Transverse colon (tissue), 4 donors: ENCODE results near the gene TRIML2. TPM values are rescaled to one million over a fixed set of nuclear protein-coding genes. Genes with fewer than 3 reads are reported as not detected.

ENCODE experiments used
- DNase-seq: peaks from one replicate; pipeline ENCODE4 v3.0.0-alpha.2; 2019
- H3K27ac ChIP-seq, 4 donors: fragments of 200-600 bp; sonication (generic); 2 replicates each; pipeline ENCODE4 v1.5.1; 2016 to 2018; ENCODE audit warnings: inconsistent platforms in 4 of 4
- H3K27me3 ChIP-seq: fragments of 200-600 bp; sonication (generic); 2 replicates; pipeline ENCODE4 v1.5.1; 2017; ENCODE audit warnings: inconsistent platforms
- H3K36me3 ChIP-seq, 4 donors: fragments of 200-600 bp; sonication (generic); 2 replicates each; pipeline ENCODE4 v1.5.1; 2017 to 2019; ENCODE audit warnings: inconsistent platforms in 4 of 4
- H3K4me1 ChIP-seq, 4 donors: fragments of 200-600 bp; sonication (generic); 2 replicates each; pipeline ENCODE4 v1.5.1; 2017 to 2020; ENCODE audit warnings: inconsistent platforms in 4 of 4
- H3K4me3 ChIP-seq, 4 donors: fragments of 200-600 bp; sonication (generic); 1 replicate in 1 of 4; 2 replicates in 3 of 4; pipeline versions ENCODE4 v1.5.1 to v1.6.1; 2017 to 2019; ENCODE audit warnings: inconsistent platforms in 4 of 4
- H3K9me3 ChIP-seq, 2 donors: fragments of 200-600 bp; sonication (generic); 2 replicates each; pipeline ENCODE4 v1.5.1; 2017 to 2019; ENCODE audit warnings: inconsistent platforms in 2 of 2
- CTCF ChIP-seq, 5 experiments: fragments of 200-600 bp in 3 of 5; fragments of 450-650 bp in 2 of 5; sonication (generic) in 3 of 5; IDR thresholded peaks; 1 replicate in 2 of 5; 2 replicates in 3 of 5; pipeline ENCODE4 v1.5.1; 2016 to 2017; ENCODE audit warnings: antibody characterized with exemption in 5 of 5, inconsistent platforms in 3 of 5, mild to moderate bottlenecking in 2 of 5, moderate library complexity in 1 of 5
- EP300 ChIP-seq: sonication (generic); formaldehyde crosslinking; IDR thresholded peaks from one replicate; pipeline ENCODE4 v1.6.1; 2017; ENCODE audit warnings: antibody characterized with exemption, low read depth
- POLR2A ChIP-seq: fragments of 450-650 bp; IDR thresholded peaks from one replicate; pipeline ENCODE4 v1.6.1; 2016; ENCODE audit warnings: antibody characterized with exemption, mild to moderate bottlenecking, moderate library complexity
- POLR2AphosphoS5 ChIP-seq, 3 donors: sonication (generic); formaldehyde crosslinking; IDR thresholded peaks; one replicate each; pipeline ENCODE4 v1.6.1; 2016; ENCODE audit warnings: antibody characterized with exemption in 3 of 3
- WGBS, 2 donors: methylation state at CpG; one replicate each; pipeline ENCODE4 v1.1.5; 2018; ENCODE audit warnings: low coverage in 1 of 2; 5-methylcytosine and 5-hydroxymethylcytosine counted together
- in situ Hi-C, 4 donors: fragments of 200-750 bp; cut with MboI; loops; one replicate each; pipeline versions ENCODE4 v1.15.0 to v1.15.1; 2017; ENCODE audit warnings: low sequenced_read_pairs in 3 of 4, low pct_ligation_motif_present in 1 of 4, low pct_unique_long_range_greater_than_20kb in 1 of 4
- intact Hi-C: fragments of 100-400 bp; cut with DNase I; formaldehyde crosslinking; loops from one replicate; pipeline ENCODE4 v1.15.1; 2023; ENCODE audit warnings: low total_unique reads
- total RNA-seq, 4 donors: library from RNA; depleted of rRNA; stranded (reverse); fragments of >200 nt; gene quantifications; one replicate each; pipeline ENCODE4 v1.1.0, GENCODE V29; 2016

TRIML2 gene
- total RNA-seq, 4 donors from 2014 or later: not detected

- no peaks in the 10 kb centered on the region for H3K36me3 ChIP-seq
- in situ Hi-C loops: no loop called here
- no peak overlapping the region for H3K4me3 ChIP-seq
- 85 to 90% methylated on average over 3 to 4 of the region's 4 CpGs for WGBS, 2 donors
- H3K27ac ChIP-seq: no peak overlapping the region
- TF ChIP-seq POLR2AphosphoS5 (IDR thresholded peaks at IDR 0.05) (no peak), CTCF (IDR thresholded peaks at IDR 0.05) (no peak), POLR2A (no peak), EP300 (no peak)
- no peak for DNase-seq
- no peaks in the 10 kb centered on the region for H3K4me1 ChIP-seq
- no peaks in the 10 kb centered on the region for H3K9me3 ChIP-seq
- intact Hi-C loops: no loop called here
- no peaks in the 10 kb centered on the region for H3K27me3 ChIP-seq
Observed at GRCh38 chr4:188130355-188130754, 21.0 kb upstream of the TRIML2 start.

GRCh38 chr4:188127214-188127874 is 17.9 kb upstream of the TRIML2 start:
- in situ Hi-C loops: no loop called here
- Histone ChIP-seq H3K27me3 (no peaks in the 10 kb centered on the region), H3K27ac (no peak overlapping the region), H3K4me1 (no peaks in the 10 kb centered on the region), H3K36me3 (no peaks in the 10 kb centered on the region), H3K9me3 (no peaks in the 10 kb centered on the region), H3K4me3 (no peak overlapping the region)
- intact Hi-C loops: no loop called here
- no peak for DNase-seq
- TF ChIP-seq POLR2AphosphoS5 (IDR thresholded peaks at IDR 0.05) (no peak), CTCF (IDR thresholded peaks at IDR 0.05) (no peak), EP300 (no peak), POLR2A (no peak)
- 46 to 72% methylated on average over 3 to 5 of the region's 5 CpGs for WGBS, 2 donors

- no peaks in the 10 kb centered on the region for H3K27me3 ChIP-seq
- H3K4me3 ChIP-seq: no peak overlapping the region
- no peak for DNase-seq
- H3K9me3 ChIP-seq: no peaks in the 10 kb centered on the region
- in situ Hi-C loops: no loop called here
- no peaks in the 10 kb centered on the region for H3K4me1 ChIP-seq
- intact Hi-C loops: no loop called here
- TF ChIP-seq POLR2AphosphoS5 (IDR thresholded peaks at IDR 0.05): no peak
- no peak for TF ChIP-seq CTCF (IDR thresholded peaks at IDR 0.05)
- TF ChIP-seq EP300: no peak
- no peak for TF ChIP-seq POLR2A
- WGBS, 2 donors: 70 to 72% methylated on average over 11 to 13 of the region's 13 CpGs
- H3K27ac ChIP-seq: no peak overlapping the region
- H3K36me3 ChIP-seq: no peaks in the 10 kb centered on the region
Observed at GRCh38 chr4:188121530-188121929, 12.1 kb upstream of the TRIML2 start.

GRCh38 chr4:188117631-188118324 is 8.4 kb upstream of the TRIML2 start:
- no peak overlapping the region for H3K4me3 ChIP-seq
- intact Hi-C loops: no loop called here
- WGBS, 2 donors: 72 to 80% methylated on average over 4 to 16 of the region's 16 CpGs
- H3K36me3 ChIP-seq: no peaks in the 10 kb centered on the region
- in situ Hi-C loops: no loop called here
- no peaks in the 10 kb centered on the region for H3K27me3 ChIP-seq
- TF ChIP-seq POLR2A (no peak), POLR2AphosphoS5 (IDR thresholded peaks at IDR 0.05) (no peak), EP300 (no peak), CTCF (IDR thresholded peaks at IDR 0.05) (no peak)
- H3K27ac ChIP-seq: no peak overlapping the region
- H3K9me3 ChIP-seq: no peaks in the 10 kb centered on the region
- H3K4me1 ChIP-seq: no peaks in the 10 kb centered on the region
- no peak for DNase-seq
